ENCODE results near the gene WASF3. TPM values are rescaled to one million over a fixed set of nuclear protein-coding genes. Genes with fewer than 3 reads are reported as not detected.

Gene WASF3
- total and polyA plus RNA-seq, 2 of the 13 experiments (the other 11 are each of a cell fraction or from before 2014, with no cell fraction given) = 10.4 to 17.2 TPM

- H4K20me1 ChIP-seq (ENCODE audit: insufficient read depth, low read length) = peaks cover 6% of the 10 kb centered on the region; the same call in 1 of the 2 replicates
- no peak for DNase-seq (ENCODE audit: low spot score)
- in situ Hi-C loops (cut with HindIII; ENCODE audit: extremely low pct_ligation_motif_present, low pct_unique_long_range_greater_than_20kb) (no loop called here), intact Hi-C loops (cut with micrococcal nuclease; ENCODE audit: unreplicated experiment) (no loop called here)
- FAIRE-seq = no peak
- no peak overlapping the region for H3K9ac ChIP-seq (ENCODE audit: insufficient read depth, low read depth, low read length)
- no TSS peak for BruUV-seq (replicated peaks)
- no peak for ATAC-seq
- peaks cover 55% of the 10 kb centered on the region for H3K4me1 ChIP-seq (ENCODE audit: insufficient read depth, low read length)
- H3K4me2 ChIP-seq (ENCODE audit: low read depth, low read length) = 0 out of 2 replicates have a peak overlapping the region, but pooled peaks have one; percentile 40
- no peaks in the 10 kb centered on the region for H3K36me3 ChIP-seq (replicated peaks in 1 of 2; ENCODE audit: control insufficient read depth in 1 of 2, insufficient read depth in 2 of 2, low read length in 2 of 2)
- H3K27ac ChIP-seq (ENCODE audit: extremely low read length, insufficient read depth, low read length) = no peak overlapping the region
- peaks cover 54% of the 10 kb centered on the region for H3K79me2 ChIP-seq (ENCODE audit: insufficient read depth, low read length)
- CTCF ChIA-PET (ENCODE audit: low intra/inter-chr PET ratio, low total read pairs) = no interaction called here
- no peak overlapping the region for H3K4me3 ChIP-seq (replicated peaks in 1 of 3; ENCODE audit: insufficient read depth in 1 of 3, low read depth in 2 of 3, low read length in 3 of 3)
- H2AFZ ChIP-seq (ENCODE audit: low read length) = no peak overlapping the region
- 61% methylated on average over 4 of the region's 4 CpGs for WGBS (ENCODE audit: low lambda C conversion rate)
- TF ChIP-seq TP53 (CRISPR knock-in tag; conservative IDR thresholded peaks at IDR 0.05) (no peak), NFRKB (IDR thresholded peaks at IDR 0.05) (no peak), MEF2D (CRISPR knock-in tag; IDR thresholded peaks at IDR 0.05) (no peak), TOPORS (CRISPR knock-in tag; IDR thresholded peaks at IDR 0.05) (no peak), PLRG1 (conservative IDR thresholded peaks at IDR 0.05) (no peak), ZNF691 (CRISPR knock-in tag; IDR thresholded peaks at IDR 0.05; ENCODE audit: borderline replicate concordance, low read depth) (no peak), FUBP1 (CRISPR knock-in tag; IDR thresholded peaks at IDR 0.05; ENCODE audit: borderline replicate concordance) (no peak)
- 0 out of 5 replicates have a peak, but pooled peaks cover 0 to 6% of the 10 kb centered on the region in 2 experiments for H3K27me3 ChIP-seq (ENCODE audit: control insufficient read depth in 1 of 2, insufficient read depth in 2 of 2, low read length in 2 of 2)
- H3K9me3 ChIP-seq (ENCODE audit: low read length) = no peaks in the 10 kb centered on the region; the same call in 1 of the 2 replicates
- POLR2A ChIA-PET = no interaction called here
These were observed 3.0 kb downstream of the WASF3 start for GRCh38 chr13:26560456-26560855.

Measured in HepG2 (cell line).